Testis (tissue), 2 donors: ENCODE data around the gene WDFY2.

Experiments
- CTCF ChIP-seq, 3 experiments: fragments of 450-650 bp in 2 of 3; fragments of 200-600 bp in 1 of 3; sonication (generic) in 1 of 3; IDR thresholded peaks; one replicate each; pipeline ENCODE4 v1.5.1; 2016 to 2019; ENCODE audit warnings: antibody characterized with exemption in 3 of 3, mild to moderate bottlenecking in 2 of 3, moderate library complexity in 1 of 3
- POLR2A ChIP-seq: fragments of 450-650 bp; IDR thresholded peaks from one replicate; pipeline ENCODE4 v1.6.1; 2017; ENCODE audit warnings: antibody characterized with exemption, mild to moderate bottlenecking, moderate library complexity

DNA sequence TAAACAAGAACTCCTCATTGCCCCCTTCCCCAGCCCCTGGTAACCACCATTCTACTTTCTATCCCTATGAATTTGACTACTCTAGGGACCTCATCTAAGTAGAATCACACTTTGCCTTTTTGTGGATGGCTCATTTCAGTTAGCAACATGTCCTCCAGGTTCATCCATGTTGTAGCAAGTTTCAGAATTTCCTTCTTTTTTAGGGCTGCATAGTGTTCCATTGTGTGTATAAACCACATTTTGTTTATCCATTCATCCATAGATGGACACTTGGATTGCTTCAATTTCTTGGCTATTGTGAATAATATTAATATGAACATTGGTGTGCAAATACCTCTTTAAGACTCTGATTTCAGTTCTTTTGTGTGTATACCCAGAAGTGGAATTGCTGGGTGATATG, 224.5 kb downstream of the WDFY2 start:
- no peak for TF ChIP-seq CTCF (IDR thresholded peaks at IDR 0.05)
- TF ChIP-seq POLR2A: no peak
